Glutamatergic neuron (in vitro differentiated cells): Measurements from ENCODE around the gene CHD5. TPM values are rescaled to one million over a fixed set of nuclear protein-coding genes. Genes with fewer than 3 reads are reported as not detected.

Experiments
- DNase-seq: peaks from one replicate; pipeline ENCODE4 v3.0.0; 2022
- H3K27ac Mint-ChIP-seq: one replicate; pipeline ENCODE4 v1.8.0; 2020; ENCODE audit warnings: mild to moderate bottlenecking, mixed read lengths, inconsistent platforms; ENCODE audit not compliant: unreplicated experiment
- H3K27me3 Mint-ChIP-seq: one replicate; pipeline ENCODE4 v1.8.0; 2020; ENCODE audit warnings: mild to moderate bottlenecking, moderate library complexity, mixed read lengths, inconsistent platforms; ENCODE audit not compliant: unreplicated experiment
- H3K36me3 Mint-ChIP-seq: one replicate; pipeline ENCODE4 v1.8.0; 2020; ENCODE audit warnings: mild to moderate bottlenecking, mixed read lengths, inconsistent platforms; ENCODE audit not compliant: unreplicated experiment
- H3K4me1 Mint-ChIP-seq: one replicate; pipeline ENCODE4 v1.8.0; 2020; ENCODE audit warnings: mild to moderate bottlenecking, low read depth, mixed read lengths, inconsistent platforms; ENCODE audit not compliant: unreplicated experiment
- H3K4me3 Mint-ChIP-seq: one replicate; pipeline ENCODE4 v1.8.0; 2020; ENCODE audit warnings: mild to moderate bottlenecking, mixed read lengths, inconsistent platforms; ENCODE audit not compliant: unreplicated experiment
- H3K9me3 Mint-ChIP-seq: one replicate; pipeline ENCODE4 v1.8.0; 2020; ENCODE audit warnings: mild to moderate bottlenecking, moderate library complexity, mixed read lengths, inconsistent platforms; ENCODE audit not compliant: unreplicated experiment
- CTCF ChIP-seq: fragments of 200-600 bp; sonication (generic); IDR thresholded peaks from one replicate; pipeline ENCODE4 v1.5.0; 2021; ENCODE audit not compliant: partially characterized antibody, unreplicated experiment
- total RNA-seq: library from RNA; stranded (reverse); fragmentation: NEBNext Ultra II Directional; extraction: Animal tissue kit (Norgen Biotek cat#: 25700); gene quantifications from one replicate; pipeline ENCODE4 v1.2.1, GENCODE V29; 2021; ENCODE audit not compliant: unreplicated experiment

CHD5 gene
- total RNA-seq, 1 donor from 2014 or later = 0.96 TPM

GRCh38 chr1:6211731-6212130 lies 31.6 kb upstream of the CHD5 start:
- no peak for TF ChIP-seq CTCF
- no peak overlapping the region for H3K4me3 Mint-ChIP-seq
- H3K27me3 Mint-ChIP-seq = peaks cover 9% of the 10 kb centered on the region
- DNase-seq = no peak
- no peaks in the 10 kb centered on the region for H3K4me1 Mint-ChIP-seq
- peaks cover 4% of the 10 kb centered on the region for H3K9me3 Mint-ChIP-seq
- no peaks in the 10 kb centered on the region for H3K36me3 Mint-ChIP-seq
- H3K27ac Mint-ChIP-seq = no peak overlapping the region

- no peak for DNase-seq
- no peak for TF ChIP-seq CTCF
- peaks cover 4% of the 10 kb centered on the region for H3K9me3 Mint-ChIP-seq
- no peak overlapping the region for H3K27ac Mint-ChIP-seq
- H3K27me3 Mint-ChIP-seq = peaks cover 9% of the 10 kb centered on the region
- no peak overlapping the region for H3K4me3 Mint-ChIP-seq
- no peaks in the 10 kb centered on the region for H3K36me3 Mint-ChIP-seq
- H3K4me1 Mint-ChIP-seq = no peaks in the 10 kb centered on the region
These were observed 30.7 kb upstream of the CHD5 start for GRCh38 chr1:6210591-6211355.

GRCh38 chr1:6209661-6210580 lies 29.8 kb upstream of the CHD5 start:
- TF ChIP-seq CTCF = peak; percentile 50

GRCh38 chr1:6208723-6209660 lies 28.9 kb upstream of the CHD5 start:
- Mint-ChIP-seq H3K36me3 (no peaks in the 10 kb centered on the region), H3K27me3 (peaks cover 8% of the 10 kb centered on the region), H3K27ac (no peak overlapping the region), H3K4me3 (peak overlapping the region; percentile 64), H3K4me1 (no peaks in the 10 kb centered on the region), H3K9me3 (peaks cover 2% of the 10 kb centered on the region)
- peak; percentile 71 for DNase-seq
- TF ChIP-seq CTCF = peak; percentile 67

More at GRCh38 chr1:6209661-6210580, 29.8 kb upstream of the CHD5 start:
- H3K4me1 Mint-ChIP-seq = no peaks in the 10 kb centered on the region
- DNase-seq = peak; percentile 43
- H3K27ac Mint-ChIP-seq = no peak overlapping the region
- H3K4me3 Mint-ChIP-seq = peak overlapping the region; percentile 64
- H3K9me3 Mint-ChIP-seq = peaks cover 2% of the 10 kb centered on the region
- H3K27me3 Mint-ChIP-seq = peaks cover 8% of the 10 kb centered on the region
- no peaks in the 10 kb centered on the region for H3K36me3 Mint-ChIP-seq
